ENCODE results near the gene APOL6. TPM values are rescaled to one million over a fixed set of nuclear protein-coding genes. Genes with fewer than 3 reads are reported as not detected.

APOL6 gene
- polyA plus RNA-seq, 2 of the 4 experiments (the other 2 are of a cell fraction) = 1.3 to 2.7 TPM

GRCh38 chr22:35687461-35687860 is 39.2 kb downstream of the APOL6 start:
- ChIA-PET POLR2A (no interaction called here), CTCF (interaction anchor here (1.4 kb wide), 1 partner anchor 10 kb away, joined by 5 read pairs; no protein-coding TSS in a partner anchor)
- no peak for TF ChIP-seq FOXS1 (CRISPR knock-in tag; IDR thresholded peaks at IDR 0.05)
- no peak for TF ChIP-seq ZSCAN20 (CRISPR knock-in tag; IDR thresholded peaks at IDR 0.05)
- no peak for TF ChIP-seq HEYL (CRISPR knock-in tag; IDR thresholded peaks at IDR 0.05)
- no peak for TF ChIP-seq GATA3 (IDR thresholded peaks at IDR 0.05; ENCODE audit: borderline replicate concordance)
- Histone ChIP-seq H3K4me1 (no peaks in the 10 kb centered on the region), H3K9me3 (no peaks in the 10 kb centered on the region), H3K27ac (no peak overlapping the region), H3K4me3 (no peak overlapping the region), H3K4me2 (no peak overlapping the region)
- ATAC-seq (no peak), DNase-seq (ENCODE audit: low read depth in 1 of 2, low spot score in 1 of 2) (no peak), FAIRE-seq (no peak)
- WGBS (ENCODE audit: missing lambda C conversion rate) = 64% methylated on average over 6 of the region's 6 CpGs

GRCh38 chr22:35688913-35689675 is 40.8 kb downstream of the APOL6 start:
- no peak overlapping the region for H3K27ac ChIP-seq
- no peak overlapping the region for H3K4me2 ChIP-seq
- TF ChIP-seq HDAC2 (IDR thresholded peaks at IDR 0.05) (no peak), JUNB (IDR thresholded peaks at IDR 0.05) (no peak), NPAS2 (CRISPR knock-in tag; IDR thresholded peaks at IDR 0.05; ENCODE audit: borderline replicate concordance) (no peak), REST (IDR thresholded peaks at IDR 0.05) (no peak), ESRRA (IDR thresholded peaks at IDR 0.05; ENCODE audit: borderline replicate concordance, low read length) (no peak), HOXA7 (CRISPR knock-in tag; IDR thresholded peaks at IDR 0.05) (no peak), SREBF2 (IDR thresholded peaks at IDR 0.05) (no peak), HES2 (IDR thresholded peaks at IDR 0.05) (no peak), GATA3 (IDR thresholded peaks at IDR 0.05; ENCODE audit: borderline replicate concordance) (no peak), ATOH8 (CRISPR knock-in tag; IDR thresholded peaks at IDR 0.05; ENCODE audit: low read depth) (no peak), CEBPB (IDR thresholded peaks at IDR 0.05) (no peak), PHF8 (IDR thresholded peaks at IDR 0.05; ENCODE audit: borderline replicate concordance, low read depth) (no peak)
- WGBS (ENCODE audit: missing lambda C conversion rate) = 69% methylated on average over 10 of the region's 10 CpGs
- FAIRE-seq = no peak
- H3K4me1 ChIP-seq = no peaks in the 10 kb centered on the region
- ATAC-seq = no peak
- H3K9me3 ChIP-seq = no peaks in the 10 kb centered on the region
- POLR2A ChIA-PET = no interaction called here
- no peak overlapping the region for H3K4me3 ChIP-seq
- no peak for DNase-seq (ENCODE audit: low read depth in 1 of 2, low spot score in 1 of 2)
- CTCF ChIA-PET = no interaction called here

GRCh38 chr22:35690001-35690400 is 41.8 kb downstream of the APOL6 start:
- ChIA-PET CTCF (interaction anchor here (1.1 kb wide), 1 partner anchor 259 kb away, joined by 3 read pairs; no protein-coding TSS in a partner anchor), POLR2A (no interaction called here)
- Histone ChIP-seq H3K27ac (no peak overlapping the region), H3K4me2 (no peak overlapping the region), H3K4me1 (no peaks in the 10 kb centered on the region), H3K4me3 (no peak overlapping the region), H3K9me3 (no peaks in the 10 kb centered on the region)
- no peak for FAIRE-seq
- WGBS (ENCODE audit: missing lambda C conversion rate) = 83% methylated on average over 1 of the region's 1 CpG
- no peak for ATAC-seq
- no peak for DNase-seq (ENCODE audit: low read depth in 1 of 2, low spot score in 1 of 2)
- no peak for TF ChIP-seq BCL3 (IDR thresholded peaks at IDR 0.05)
- no peak for TF ChIP-seq FOSB (CRISPR knock-in tag; IDR thresholded peaks at IDR 0.05)
